ENCODE measurements around the gene ATF7IP. TPM values are rescaled to one million over a fixed set of nuclear protein-coding genes. Genes with fewer than 3 reads are reported as not detected.
A peak's percentile ranks its signal among the peaks of the same experiment; 100 is the strongest.

Gene ATF7IP
- polyA plus RNA-seq, 3 donors: 16.6 to 51.7 (median 19.2) TPM

DNA sequence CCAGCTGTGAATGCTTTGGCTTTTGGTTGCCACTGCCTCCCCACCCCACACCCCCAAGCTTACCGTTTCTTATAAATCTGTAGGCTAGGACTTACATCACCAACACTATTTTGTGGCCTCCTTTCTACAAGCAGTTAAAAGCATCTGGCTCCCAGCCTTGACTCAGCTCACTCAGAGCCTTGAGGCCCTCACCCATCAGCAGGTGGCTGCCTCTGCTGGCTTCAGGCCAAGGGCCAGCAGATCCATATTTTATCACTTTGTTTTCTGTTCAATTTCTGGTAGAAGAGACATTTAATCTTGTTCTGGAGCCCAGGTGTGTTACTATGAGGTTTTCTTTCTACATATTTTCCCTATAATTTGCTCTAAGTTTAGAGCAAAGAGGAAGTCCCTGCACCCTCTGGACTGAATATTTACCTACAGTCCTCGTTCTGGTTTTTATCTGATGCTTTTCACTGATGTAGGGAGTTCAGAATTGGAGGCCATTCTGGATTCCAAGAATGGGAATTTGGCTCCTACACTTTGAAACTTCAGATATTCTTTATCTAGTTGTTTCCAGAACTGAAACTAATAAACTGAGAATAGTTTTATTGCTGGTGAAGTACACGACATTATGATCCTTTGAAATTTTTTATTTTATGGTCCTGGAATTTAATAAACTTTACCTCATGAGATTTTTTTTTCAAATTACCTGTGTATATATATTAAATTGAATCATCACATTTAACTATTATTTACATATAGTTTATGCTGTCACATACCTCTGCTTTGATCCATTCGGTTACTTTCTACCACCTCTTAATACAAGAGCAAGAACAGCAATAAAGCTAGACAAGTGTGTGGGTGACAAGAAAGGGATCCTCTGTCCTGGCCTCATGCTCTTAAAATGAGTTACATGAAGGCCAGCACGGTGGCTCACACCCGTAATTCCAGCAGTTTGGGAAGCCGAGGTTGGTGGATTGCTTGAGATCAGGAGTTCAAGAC lies 180.0 kb downstream of the ATF7IP start:
- Mint-ChIP-seq H3K36me3 (peaks cover 65 to 96% of the 10 kb centered on the region in 2 donors), H3K4me1 (peaks cover 4% of the 10 kb centered on the region), H3K4me3 (no peak overlapping the region), H3K9me3 (peaks cover 0 to 2% (median 0%) of the 10 kb centered on the region in 7 donors), H3K27ac (peak overlapping the region in 3 of 7 donors; percentile 12 to 73 (median 60)), H3K27me3 (ENCODE audit: low read depth in 3 of 3) (peaks cover 0 to 2% (median 2%) of the 10 kb centered on the region in 3 donors)
- Histone ChIP-seq H2AFZ (ENCODE audit: insufficient read depth, low read depth, low read length, poor library complexity, severe bottlenecking) (no peak overlapping the region), H3K9me3 (replicated peaks in 1 of 2; ENCODE audit: control insufficient read depth in 1 of 2, insufficient read depth in 1 of 2, low read length in 2 of 2) (no peaks in the 10 kb centered on the region), H3K79me2 (ENCODE audit: insufficient read depth, low read length) (peaks cover 63% of the 10 kb centered on the region), H3K27me3 (ENCODE audit: control insufficient read depth in 2 of 2, insufficient read depth in 2 of 2, low read length in 2 of 2) (no peaks in the 10 kb centered on the region), H3K4me1 (ENCODE audit: control insufficient read depth in 1 of 2, insufficient read depth in 2 of 2, low read length in 2 of 2) (no peaks in the 10 kb centered on the region), H3K27ac (ENCODE audit: low read depth in 1 of 2, low read length in 2 of 2) (peak overlapping the region in 1 of 2 donors; percentile 36), H4K20me1 (ENCODE audit: insufficient read depth, low read length) (peaks cover 85% of the 10 kb centered on the region), H3K4me2 (replicated peaks; ENCODE audit: extremely low read depth, low read length, poor library complexity, severe bottlenecking) (no peak overlapping the region), H3K9ac (ENCODE audit: insufficient read depth, low read length, poor library complexity, severe bottlenecking) (no peak overlapping the region), H3K4me3 (replicated peaks in 1 of 3; ENCODE audit: low read depth in 2 of 3, low read length in 3 of 3) (no peak overlapping the region), H3K36me3 (replicated peaks in 1 of 2; ENCODE audit: control insufficient read depth in 1 of 2, insufficient read depth in 2 of 2, low read length in 2 of 2) (peaks cover 62 to 88% of the 10 kb centered on the region in 2 donors)
- TF ChIP-seq, protein P1, sequence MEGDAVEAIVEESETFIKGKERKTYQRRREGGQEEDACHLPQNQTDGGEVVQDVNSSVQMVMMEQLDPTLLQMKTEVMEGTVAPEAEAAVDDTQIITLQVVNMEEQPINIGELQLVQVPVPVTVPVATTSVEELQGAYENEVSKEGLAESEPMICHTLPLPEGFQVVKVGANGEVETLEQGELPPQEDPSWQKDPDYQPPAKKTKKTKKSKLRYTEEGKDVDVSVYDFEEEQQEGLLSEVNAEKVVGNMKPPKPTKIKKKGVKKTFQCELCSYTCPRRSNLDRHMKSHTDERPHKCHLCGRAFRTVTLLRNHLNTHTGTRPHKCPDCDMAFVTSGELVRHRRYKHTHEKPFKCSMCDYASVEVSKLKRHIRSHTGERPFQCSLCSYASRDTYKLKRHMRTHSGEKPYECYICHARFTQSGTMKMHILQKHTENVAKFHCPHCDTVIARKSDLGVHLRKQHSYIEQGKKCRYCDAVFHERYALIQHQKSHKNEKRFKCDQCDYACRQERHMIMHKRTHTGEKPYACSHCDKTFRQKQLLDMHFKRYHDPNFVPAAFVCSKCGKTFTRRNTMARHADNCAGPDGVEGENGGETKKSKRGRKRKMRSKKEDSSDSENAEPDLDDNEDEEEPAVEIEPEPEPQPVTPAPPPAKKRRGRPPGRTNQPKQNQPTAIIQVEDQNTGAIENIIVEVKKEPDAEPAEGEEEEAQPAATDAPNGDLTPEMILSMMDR (IDR thresholded peaks at IDR 0.05): no peak
- 100% methylated on average over 1 of the region's 7 CpGs for WGBS (ENCODE audit: insufficient coverage)
- no peak for DNase-seq
- intact Hi-C loops (cut with micrococcal nuclease): no loop called here

DNA sequence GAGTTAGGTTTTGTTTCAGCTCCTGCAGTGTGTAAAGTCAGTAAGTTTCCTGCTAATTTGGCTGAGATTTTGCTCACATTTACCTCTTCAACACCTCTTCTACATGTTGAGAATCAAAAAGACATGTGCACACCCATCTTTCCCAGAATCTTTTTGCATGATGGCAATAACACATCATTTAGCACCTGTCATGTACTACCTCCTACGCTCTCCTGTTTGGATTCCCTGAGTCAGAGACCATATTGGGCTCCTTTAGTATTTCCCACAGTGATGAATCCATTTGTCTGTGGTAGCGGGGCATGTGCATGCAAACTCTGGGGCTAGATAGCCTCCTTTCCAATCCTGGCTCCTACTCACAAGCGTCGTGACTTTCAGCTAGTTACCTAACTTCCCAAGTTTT lies 182.1 kb downstream of the ATF7IP start:
- H3K36me3 Mint-ChIP-seq: peaks cover 58 to 79% of the 10 kb centered on the region in 2 donors
- Histone ChIP-seq H3K27me3 (ENCODE audit: control insufficient read depth in 2 of 2, insufficient read depth in 2 of 2, low read length in 2 of 2) (no peaks in the 10 kb centered on the region), H3K79me2 (ENCODE audit: insufficient read depth, low read length) (peaks cover 84% of the 10 kb centered on the region), H3K36me3 (replicated peaks in 1 of 2; ENCODE audit: control insufficient read depth in 1 of 2, insufficient read depth in 2 of 2, low read length in 2 of 2) (peaks cover 52 to 86% of the 10 kb centered on the region in 2 donors), H3K9me3 (replicated peaks in 1 of 2; ENCODE audit: control insufficient read depth in 1 of 2, insufficient read depth in 1 of 2, low read length in 2 of 2) (no peaks in the 10 kb centered on the region), H3K4me1 (ENCODE audit: control insufficient read depth in 1 of 2, insufficient read depth in 2 of 2, low read length in 2 of 2) (no peaks in the 10 kb centered on the region), H3K4me2 (replicated peaks; ENCODE audit: extremely low read depth, low read length, poor library complexity, severe bottlenecking) (no peak overlapping the region), H4K20me1 (ENCODE audit: insufficient read depth, low read length) (peaks cover 73% of the 10 kb centered on the region), H2AFZ (ENCODE audit: insufficient read depth, low read depth, low read length, poor library complexity, severe bottlenecking) (no peak overlapping the region), H3K27ac (ENCODE audit: low read depth in 1 of 2, low read length in 2 of 2) (no peak overlapping the region), H3K9ac (ENCODE audit: insufficient read depth, low read length, poor library complexity, severe bottlenecking) (no peak overlapping the region), H3K4me3 (replicated peaks in 1 of 3; ENCODE audit: low read depth in 2 of 3, low read length in 3 of 3) (no peak overlapping the region)
- H3K4me1 Mint-ChIP-seq: peaks cover 4% of the 10 kb centered on the region
- H3K4me3 Mint-ChIP-seq: no peak overlapping the region
- peaks cover 0 to 2% (median 0%) of the 10 kb centered on the region in 7 donors for H3K9me3 Mint-ChIP-seq
- no peak for DNase-seq
- intact Hi-C loops (cut with micrococcal nuclease): no loop called here
- peak overlapping the region in 1 of 7 donors; percentile 23 for H3K27ac Mint-ChIP-seq
- TF ChIP-seq, protein P1 (IDR thresholded peaks at IDR 0.05): no peak
- WGBS (ENCODE audit: insufficient coverage): 100% methylated on average over 1 of the region's 4 CpGs
- H3K27me3 Mint-ChIP-seq (ENCODE audit: low read depth in 3 of 3): peaks cover 2% of the 10 kb centered on the region in 3 donors
